GM12874 (cell line): Measurements from ENCODE around the gene ATF4.

Experiments used
- CTCF ChIP-seq: IDR thresholded peaks from 2 replicates; pipeline ENCODE4 v1.5.1; 2011; ENCODE audit warnings: low read depth, mild to moderate bottlenecking, control low read depth, low read length, moderate library complexity; ENCODE audit not compliant: insufficient read depth

The ATF4 gene

GRCh38 chr22:39524089-39524752 lies 3.9 kb downstream of the ATF4 start:
- TF ChIP-seq CTCF, result no peak

- TF ChIP-seq CTCF, result no peak
Observed at GRCh38 chr22:39524753-39525657, 4.6 kb downstream of the ATF4 start.

- TF ChIP-seq CTCF, result no peak
Observed at GRCh38 chr22:39525658-39525975, 5.3 kb downstream of the ATF4 start.

- TF ChIP-seq CTCF, result no peak
Observed at GRCh38 chr22:39526736-39527171, 6.4 kb downstream of the ATF4 start.

GRCh38 chr22:39527481-39527961 lies 7.2 kb downstream of the ATF4 start:
- TF ChIP-seq CTCF, result no peak

- no peak for TF ChIP-seq CTCF
Observed at GRCh38 chr22:39528080-39528661, 7.8 kb downstream of the ATF4 start.
